HEK293 (cell line): ENCODE measurements around the gene PPP1R9B.

Source experiments
- CTCF ChIA-PET: fragments of 350-600 bp; formaldehyde crosslinking; extraction: SDS; loops from one replicate; lab custom pipeline; 2021; ENCODE audit warnings: antibody characterized with exemption; lab: Yijun Ruan, JAX
- POLR2A ChIA-PET: fragments of 300-600 bp; formaldehyde crosslinking; extraction: SDS; loops from one replicate; lab custom pipeline; 2020; ENCODE audit warnings: antibody characterized with exemption, inconsistent platforms; lab: Yijun Ruan, JAX
- H3K27ac ChIP-seq: fragments of 200-500 bp; sonication (Bioruptor generic); 2 replicates; pipeline ENCODE4 v1.5.1; 2014; ENCODE audit warnings: low read depth, low read length, control low read depth, inconsistent platforms; ENCODE audit errors: extremely low read depth
- H3K36me3 ChIP-seq, 2 experiments: fragments of 200-500 bp in 1 of 2; sonication (Bioruptor generic) in 1 of 2; 1 replicate in 1 of 2; 2 replicates in 1 of 2; pipeline ENCODE4 v1.5.1; 2014 to 2017; ENCODE audit warnings: inconsistent platforms in 2 of 2, low read length in 2 of 2; ENCODE audit not compliant: control insufficient read depth in 2 of 2, insufficient read depth in 1 of 2
- H3K4me1 ChIP-seq: fragments of 200-500 bp; sonication (Bioruptor generic); 2 replicates; pipeline ENCODE4 v1.5.1; 2014; ENCODE audit warnings: mild to moderate bottlenecking, low read length, inconsistent platforms; ENCODE audit not compliant: control insufficient read depth, insufficient read depth
- H3K4me3 ChIP-seq: 2 replicates; pipeline ENCODE4 v1.5.1; 2011; ENCODE audit warnings: low read depth, mild to moderate bottlenecking, control low read depth, low read length, moderate library complexity
- H3K9me3 ChIP-seq: fragments of 200-500 bp; sonication (Bioruptor generic); 2 replicates; pipeline ENCODE4 v1.5.1; 2014; ENCODE audit warnings: low read depth, low read length, inconsistent platforms; ENCODE audit not compliant: control insufficient read depth, insufficient read depth
- AEBP2 ChIP-seq: fragments of 450-650 bp; formaldehyde crosslinking; IDR thresholded peaks from 2 replicates; pipeline ENCODE4 v1.5.1; 2016; ENCODE audit warnings: missing biosample characterization, missing genetic modification characterization, borderline replicate concordance
- FEZF1 ChIP-seq: fragments of 450-650 bp; formaldehyde crosslinking; IDR thresholded peaks from 2 replicates; pipeline ENCODE4 v1.5.1; 2016; ENCODE audit warnings: missing biosample characterization, missing genetic modification characterization
- IKZF3 ChIP-seq: fragments of 450-650 bp; IDR thresholded peaks from 2 replicates; pipeline ENCODE4 v1.5.0; 2018; ENCODE audit warnings: missing biosample characterization, mild to moderate bottlenecking, missing genetic modification characterization, moderate library complexity
- KLF1 ChIP-seq: fragments of 450-650 bp; formaldehyde crosslinking; IDR thresholded peaks from 2 replicates; pipeline ENCODE4 v1.5.1; 2016; ENCODE audit warnings: missing biosample characterization, missing genetic modification characterization
- KLF7 ChIP-seq: fragments of 450-650 bp; formaldehyde crosslinking; IDR thresholded peaks from 2 replicates; pipeline ENCODE4 v1.5.1; 2016; ENCODE audit warnings: missing biosample characterization, missing genetic modification characterization, borderline replicate concordance
- MZF1 ChIP-seq: fragments of 450-650 bp; formaldehyde crosslinking; IDR thresholded peaks from 2 replicates; pipeline ENCODE4 v1.5.1; 2017; ENCODE audit warnings: missing biosample characterization, missing genetic modification characterization, borderline replicate concordance
- SALL2 ChIP-seq: fragments of 450-650 bp; formaldehyde crosslinking; IDR thresholded peaks from 2 replicates; pipeline ENCODE4 v1.5.0; 2017; ENCODE audit warnings: missing biosample characterization, mild to moderate bottlenecking, missing genetic modification characterization, borderline replicate concordance
- TRIM28 ChIP-seq: IDR thresholded peaks from 2 replicates; pipeline ENCODE4 v1.6.1; 2011; ENCODE audit warnings: low read length, control low read depth, borderline replicate concordance
- ZBTB17 ChIP-seq: fragments of 450-650 bp; formaldehyde crosslinking; IDR thresholded peaks from 2 replicates; pipeline ENCODE4 v1.5.1; 2016; ENCODE audit warnings: missing biosample characterization, missing genetic modification characterization
- ZBTB26 ChIP-seq: fragments of 450-650 bp; formaldehyde crosslinking; optimal IDR thresholded peaks from 2 replicates; pipeline ENCODE3; 2016; ENCODE audit warnings: missing biosample characterization, mild to moderate bottlenecking, missing genetic modification characterization
- ZBTB8A ChIP-seq: fragments of 450-650 bp; formaldehyde crosslinking; IDR thresholded peaks from 2 replicates; pipeline ENCODE4 v1.5.1; 2016; ENCODE audit warnings: missing biosample characterization, missing genetic modification characterization
- ZFP41 ChIP-seq: fragments of 450-650 bp; formaldehyde crosslinking; IDR thresholded peaks from 2 replicates; pipeline ENCODE4 v1.5.1; 2016; ENCODE audit warnings: missing biosample characterization, missing genetic modification characterization, borderline replicate concordance
- ZNF16 ChIP-seq: fragments of 450-650 bp; formaldehyde crosslinking; IDR thresholded peaks from 2 replicates; pipeline ENCODE4 v1.5.1; 2016; ENCODE audit warnings: low read depth, missing biosample characterization, missing genetic modification characterization
- ZNF280D ChIP-seq: fragments of 450-650 bp; formaldehyde crosslinking; IDR thresholded peaks from 2 replicates; pipeline ENCODE4 v1.5.1; 2016; ENCODE audit warnings: missing biosample characterization, missing genetic modification characterization
- ZNF311 ChIP-seq: fragments of 450-650 bp; formaldehyde crosslinking; IDR thresholded peaks from 2 replicates; pipeline ENCODE4 v1.5.1; 2017; ENCODE audit warnings: missing biosample characterization, missing genetic modification characterization, borderline replicate concordance
- ZNF398 ChIP-seq: fragments of 450-650 bp; formaldehyde crosslinking; IDR thresholded peaks from 2 replicates; pipeline ENCODE4 v1.5.1; 2017; ENCODE audit warnings: missing biosample characterization, missing genetic modification characterization
- ZNF48 ChIP-seq: fragments of 450-650 bp; formaldehyde crosslinking; IDR thresholded peaks from 2 replicates; pipeline ENCODE4 v1.5.1; 2016; ENCODE audit warnings: missing biosample characterization, missing genetic modification characterization
- ZNF529 ChIP-seq: fragments of 450-650 bp; formaldehyde crosslinking; IDR thresholded peaks from 2 replicates; pipeline ENCODE4 v1.5.1; 2017; ENCODE audit warnings: missing genetic modification characterization, missing biosample characterization; ENCODE audit not compliant: insufficient replicate concordance
- ZNF585B ChIP-seq: fragments of 450-650 bp; formaldehyde crosslinking; IDR thresholded peaks from 2 replicates; pipeline ENCODE4 v1.5.1; 2016; ENCODE audit warnings: missing biosample characterization, missing genetic modification characterization
- ZNF621 ChIP-seq: fragments of 450-650 bp; formaldehyde crosslinking; IDR thresholded peaks from 2 replicates; pipeline ENCODE4 v1.5.1; 2017; ENCODE audit warnings: missing biosample characterization, missing genetic modification characterization
- ZNF677 ChIP-seq: fragments of 450-650 bp; IDR thresholded peaks from 2 replicates; pipeline ENCODE4 v1.5.0; 2018; ENCODE audit warnings: missing biosample characterization, mild to moderate bottlenecking, missing genetic modification characterization, moderate library complexity
- ZNF707 ChIP-seq: fragments of 450-650 bp; formaldehyde crosslinking; IDR thresholded peaks from 2 replicates; pipeline ENCODE4 v1.5.1; 2016; ENCODE audit warnings: missing biosample characterization, missing genetic modification characterization
- ZNF792 ChIP-seq: fragments of 450-650 bp; formaldehyde crosslinking; IDR thresholded peaks from 2 replicates; pipeline ENCODE4 v1.5.1; 2016; ENCODE audit warnings: missing biosample characterization, missing genetic modification characterization
- ZSCAN16 ChIP-seq: fragments of 450-650 bp; formaldehyde crosslinking; IDR thresholded peaks from 2 replicates; pipeline ENCODE4 v1.5.1; 2016; ENCODE audit warnings: missing biosample characterization, missing genetic modification characterization

The PPP1R9B gene

GRCh38 chr17:50186661-50187393 lies 36.4 kb upstream of the PPP1R9B start:
- Histone ChIP-seq H3K4me3 (no peak overlapping the region), H3K4me1 (no peaks in the 10 kb centered on the region), H3K36me3 (peaks cover 0 to 63% of the 10 kb centered on the region in 2 experiments; a peak in 1 of 3 replicates), H3K9me3 (no peaks in the 10 kb centered on the region), H3K27ac (no peak overlapping the region)
- TF ChIP-seq ZNF48 (tag by site-specific recombination) = no peak
- TF ChIP-seq ZNF621 = no peak
- TF ChIP-seq TRIM28 = no peak
- no peak for TF ChIP-seq SALL2 (tag by site-specific recombination)
- no peak for TF ChIP-seq ZNF677
- no peak for TF ChIP-seq KLF1 (tag by site-specific recombination)
- TF ChIP-seq AEBP2 = no peak
- no peak for TF ChIP-seq ZNF311 (tag by site-specific recombination)
- no peak for TF ChIP-seq FEZF1
- no peak for TF ChIP-seq ZSCAN16 (tag by site-specific recombination)
- TF ChIP-seq ZNF585B = no peak
- TF ChIP-seq IKZF3 (tag by site-specific recombination) = no peak
- TF ChIP-seq ZNF529 (tag by site-specific recombination) = no peak
- no peak for TF ChIP-seq ZFP41
- no peak for TF ChIP-seq ZNF707 (tag by site-specific recombination)
- TF ChIP-seq KLF7 = no peak
- TF ChIP-seq MZF1 (tag by site-specific recombination) = no peak
- ChIA-PET POLR2A (interaction anchor here (2.1 kb wide), 1 partner anchor 9 kb away, joined by 12 read pairs; no protein-coding TSS in a partner anchor), CTCF (interaction anchor here (0.6 to 1.4 kb wide), 5 partner anchors 8 to 780 kb away, joined by 3 to 8 read pairs (median 3); no protein-coding TSS in a partner anchor)

GRCh38 chr17:50185631-50186471 lies 35.4 kb upstream of the PPP1R9B start:
- Histone ChIP-seq H3K4me3 (no peak overlapping the region), H3K27ac (no peak overlapping the region), H3K9me3 (no peaks in the 10 kb centered on the region), H3K4me1 (no peaks in the 10 kb centered on the region), H3K36me3 (peaks cover 0 to 53% of the 10 kb centered on the region in 2 experiments; a peak in 1 of 3 replicates)
- ChIA-PET POLR2A (no interaction called here), CTCF (interaction anchor here (0.6 to 1.3 kb wide), 4 partner anchors 7 to 779 kb away, joined by 3 to 4 read pairs (median 3); no protein-coding TSS in a partner anchor)
- no peak for TF ChIP-seq ZNF398
- TF ChIP-seq ZNF792 (tag by site-specific recombination) = no peak
- no peak for TF ChIP-seq ZBTB17 (tag by site-specific recombination)
- TF ChIP-seq ZNF16 (tag by site-specific recombination) = no peak
- TF ChIP-seq ZNF280D = no peak
- TF ChIP-seq ZBTB26 = no peak
- no peak for TF ChIP-seq ZBTB8A
